ENCODE measurements around the gene GRPR. TPM values are rescaled to one million over a fixed set of nuclear protein-coding genes. Genes with fewer than 3 reads are reported as not detected.
"Not testable (repeated sequence)": the region's sequence is repeated elsewhere in the genome, so short reads cannot be mapped to it uniquely, and the experiment has no call there.

The GRPR gene
- total RNA-seq, 2 donors from 2014 or later: 0.37 TPM; not detected in 1

DNA sequence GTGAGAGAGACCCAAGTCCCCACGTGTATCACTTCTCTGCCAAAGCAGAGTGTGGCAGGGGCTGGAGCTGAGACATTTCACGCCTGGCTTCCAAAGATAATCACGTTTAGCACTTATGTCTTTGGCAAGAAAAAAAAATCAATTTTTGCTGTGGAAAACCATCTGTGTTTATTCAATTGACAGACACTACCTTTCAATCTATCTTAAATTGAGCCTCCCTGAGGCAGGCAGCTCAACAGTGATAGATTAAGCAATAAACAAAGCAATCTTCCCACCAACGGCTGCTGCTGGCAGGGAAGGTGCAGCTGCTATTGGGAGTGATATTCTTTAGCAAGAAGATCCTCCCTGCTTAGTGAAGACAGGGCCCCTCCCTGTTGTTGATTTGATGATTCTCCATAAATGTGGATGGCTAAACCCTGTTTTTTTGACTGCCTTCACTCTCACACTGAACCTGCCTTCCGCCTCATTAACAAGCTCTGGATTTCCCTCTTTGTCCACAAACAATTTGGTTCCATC, 32.3 kb downstream of the GRPR start:
- Histone ChIP-seq H3K27me3 (no peaks in the 10 kb centered on the region), H3K36me3 (no peaks in the 10 kb centered on the region), H3K4me1 (no peaks in the 10 kb centered on the region), H3K27ac (no peak overlapping the region), H3K9me3 (no peaks in the 10 kb centered on the region), H3K4me3 (no peak overlapping the region)
- DNase-seq (ENCODE audit: low spot score): no peak
- TF ChIP-seq, protein P1, sequence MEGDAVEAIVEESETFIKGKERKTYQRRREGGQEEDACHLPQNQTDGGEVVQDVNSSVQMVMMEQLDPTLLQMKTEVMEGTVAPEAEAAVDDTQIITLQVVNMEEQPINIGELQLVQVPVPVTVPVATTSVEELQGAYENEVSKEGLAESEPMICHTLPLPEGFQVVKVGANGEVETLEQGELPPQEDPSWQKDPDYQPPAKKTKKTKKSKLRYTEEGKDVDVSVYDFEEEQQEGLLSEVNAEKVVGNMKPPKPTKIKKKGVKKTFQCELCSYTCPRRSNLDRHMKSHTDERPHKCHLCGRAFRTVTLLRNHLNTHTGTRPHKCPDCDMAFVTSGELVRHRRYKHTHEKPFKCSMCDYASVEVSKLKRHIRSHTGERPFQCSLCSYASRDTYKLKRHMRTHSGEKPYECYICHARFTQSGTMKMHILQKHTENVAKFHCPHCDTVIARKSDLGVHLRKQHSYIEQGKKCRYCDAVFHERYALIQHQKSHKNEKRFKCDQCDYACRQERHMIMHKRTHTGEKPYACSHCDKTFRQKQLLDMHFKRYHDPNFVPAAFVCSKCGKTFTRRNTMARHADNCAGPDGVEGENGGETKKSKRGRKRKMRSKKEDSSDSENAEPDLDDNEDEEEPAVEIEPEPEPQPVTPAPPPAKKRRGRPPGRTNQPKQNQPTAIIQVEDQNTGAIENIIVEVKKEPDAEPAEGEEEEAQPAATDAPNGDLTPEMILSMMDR (IDR thresholded peaks at IDR 0.05): no peak

DNA sequence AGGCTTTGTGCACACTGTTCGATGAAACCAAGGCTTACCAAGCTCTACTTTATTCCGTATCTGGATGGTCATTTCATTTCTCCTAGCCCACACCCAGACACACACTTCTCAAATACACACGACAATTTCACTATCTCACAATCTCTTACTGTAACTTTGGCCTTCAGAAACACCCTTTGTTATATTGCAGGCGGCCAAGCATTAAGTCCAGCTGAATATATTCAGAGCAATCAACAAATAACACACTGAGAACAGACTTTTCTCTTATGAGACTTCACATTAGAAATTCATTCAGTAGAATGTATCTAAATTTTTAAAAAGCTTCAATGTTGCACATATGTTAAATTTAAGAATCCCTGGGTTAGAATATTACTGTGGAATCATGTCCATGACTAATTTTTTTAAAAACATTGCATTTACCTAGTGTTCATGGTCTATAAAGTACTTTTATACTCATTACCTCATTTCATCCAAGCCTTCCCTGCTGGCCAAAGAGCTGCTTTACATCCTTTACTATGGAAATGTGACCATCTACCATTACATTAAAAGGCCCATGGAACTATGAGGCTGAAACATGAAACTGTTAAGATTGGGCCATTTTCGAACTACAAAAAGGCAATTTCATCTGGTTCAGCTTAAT, 33.4 kb downstream of the GRPR start:
- no peak for DNase-seq (ENCODE audit: low spot score)
- H3K27ac ChIP-seq: no peak overlapping the region
- no peaks in the 10 kb centered on the region for H3K27me3 ChIP-seq
- H3K4me1 ChIP-seq: no peaks in the 10 kb centered on the region
- H3K4me3 ChIP-seq: no peak overlapping the region
- H3K9me3 ChIP-seq: no peaks in the 10 kb centered on the region
- TF ChIP-seq, protein P1 (IDR thresholded peaks at IDR 0.05): no peak
- H3K36me3 ChIP-seq: no peaks in the 10 kb centered on the region

DNA sequence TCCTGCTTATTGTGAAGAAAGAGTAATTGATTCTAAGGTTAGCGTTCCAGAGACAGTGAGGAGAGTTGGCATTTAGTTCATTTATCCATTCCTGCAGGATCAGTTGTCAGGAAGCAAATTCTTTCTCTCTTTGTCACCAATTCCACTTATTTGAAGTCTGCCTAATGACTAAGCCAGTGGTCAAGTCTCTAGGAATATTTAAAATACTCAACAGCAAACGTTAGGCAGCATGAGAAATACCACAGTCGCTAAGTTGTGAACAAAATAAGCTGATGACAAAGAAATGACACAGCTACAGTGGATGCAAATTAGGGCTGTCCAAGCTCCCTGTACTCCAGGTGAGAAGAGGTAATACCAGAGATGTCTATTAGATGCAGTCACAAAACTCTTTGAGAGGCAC, 37.4 kb downstream of the GRPR start:
- H3K4me3 ChIP-seq: no peak overlapping the region
- no peak overlapping the region for H3K27ac ChIP-seq
- no peaks in the 10 kb centered on the region for H3K9me3 ChIP-seq
- no peaks in the 10 kb centered on the region for H3K4me1 ChIP-seq
- no peaks in the 10 kb centered on the region for H3K27me3 ChIP-seq
- no peak for DNase-seq (ENCODE audit: low spot score)
- no peaks in the 10 kb centered on the region for H3K36me3 ChIP-seq
- TF ChIP-seq, protein P1 (IDR thresholded peaks at IDR 0.05): no peak

DNA sequence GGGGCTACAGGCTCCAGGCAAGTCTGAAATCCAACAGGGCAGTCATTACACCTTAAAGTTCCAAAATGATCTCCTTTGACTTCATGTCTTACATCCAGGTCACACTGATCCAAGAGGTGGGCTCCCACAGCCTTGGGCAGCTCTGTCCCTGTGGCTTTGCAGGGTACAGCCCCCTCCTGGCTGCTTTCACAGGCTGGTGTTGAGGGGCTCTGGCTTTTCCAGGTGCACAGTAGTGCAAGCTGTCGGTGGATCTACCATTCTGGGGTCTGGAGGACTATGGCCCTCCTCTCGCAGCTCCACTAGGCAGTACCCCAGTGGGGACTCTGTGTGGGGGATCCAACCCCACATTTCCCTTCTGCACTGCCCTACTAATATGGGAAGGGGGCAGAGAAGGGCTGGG, 37.8 kb downstream of the GRPR start:
- H3K27ac ChIP-seq; DNase-seq (ENCODE audit: low spot score); H3K4me1 ChIP-seq; H3K27me3 ChIP-seq; H3K36me3 ChIP-seq; H3K9me3 ChIP-seq; H3K4me3 ChIP-seq: not testable (repeated sequence)

DNA sequence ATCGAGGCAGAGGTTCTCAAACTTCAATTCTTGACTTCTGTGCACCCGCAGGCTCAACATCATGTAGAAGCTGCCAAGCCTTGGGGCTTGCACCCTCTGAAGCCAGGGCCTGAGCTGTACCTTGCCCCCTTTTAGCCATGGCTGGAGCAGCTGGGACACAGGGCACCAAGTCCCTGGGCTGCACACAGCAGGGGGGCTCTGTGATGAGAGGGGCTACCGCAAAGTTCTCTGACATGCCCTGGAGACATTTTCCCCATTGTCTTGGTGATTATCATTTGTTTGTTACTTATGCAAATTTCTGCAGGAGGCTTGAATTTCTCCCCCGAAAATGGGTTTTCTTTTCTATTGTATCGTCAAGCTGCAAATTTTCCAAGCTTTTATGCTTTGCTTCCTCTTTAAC, 39.0 kb downstream of the GRPR start:
- no peak overlapping the region for H3K4me3 ChIP-seq
- H3K36me3 ChIP-seq: no peaks in the 10 kb centered on the region
- no peak overlapping the region for H3K27ac ChIP-seq
- TF ChIP-seq, protein P1 (IDR thresholded peaks at IDR 0.05): no peak
- DNase-seq (ENCODE audit: low spot score): no peak
- H3K9me3 ChIP-seq: peaks cover 0 to 6% of the 10 kb centered on the region in 2 donors
- no peaks in the 10 kb centered on the region for H3K27me3 ChIP-seq
- no peaks in the 10 kb centered on the region for H3K4me1 ChIP-seq

DNA sequence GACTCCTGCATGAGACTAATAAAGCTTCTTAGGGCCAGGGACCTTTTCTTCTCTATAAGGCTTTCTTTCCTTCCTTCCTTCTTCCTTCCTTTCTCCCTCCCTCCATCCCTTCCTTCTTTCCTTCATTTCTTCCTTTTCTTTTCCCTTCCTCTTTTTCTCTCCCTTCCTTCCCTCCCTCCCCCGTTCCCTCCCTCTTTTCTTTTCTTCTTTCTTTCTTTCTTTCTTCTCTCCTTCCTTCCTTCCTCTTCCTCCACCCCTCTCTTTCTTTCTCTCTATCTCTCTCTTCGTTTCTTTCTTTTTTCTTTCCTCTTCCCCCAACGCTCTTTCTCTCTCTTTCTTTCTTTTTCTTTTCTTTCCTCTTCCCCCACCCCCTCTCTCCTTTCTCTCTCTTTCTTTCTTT, 41.4 kb downstream of the GRPR start:
- Histone ChIP-seq H3K36me3 (no peaks in the 10 kb centered on the region), H3K27ac (no peak overlapping the region), H3K4me3 (no peak overlapping the region), H3K9me3 (peaks cover 0 to 6% of the 10 kb centered on the region in 2 donors), H3K4me1 (no peaks in the 10 kb centered on the region), H3K27me3 (no peaks in the 10 kb centered on the region)
- DNase-seq (ENCODE audit: low spot score): no peak
- TF ChIP-seq, protein P1 (IDR thresholded peaks at IDR 0.05): no peak

All from right atrium auricular region (tissue), 2 donors.